ENCODE measurements around the gene TOM1L2. TPM values are rescaled to one million over a fixed set of nuclear protein-coding genes. Genes with fewer than 3 reads are reported as not detected.

Gene TOM1L2
- total RNA-seq, 3 donors from 2014 or later, result 32.3 to 39.1 (median 36.4) TPM

DNA sequence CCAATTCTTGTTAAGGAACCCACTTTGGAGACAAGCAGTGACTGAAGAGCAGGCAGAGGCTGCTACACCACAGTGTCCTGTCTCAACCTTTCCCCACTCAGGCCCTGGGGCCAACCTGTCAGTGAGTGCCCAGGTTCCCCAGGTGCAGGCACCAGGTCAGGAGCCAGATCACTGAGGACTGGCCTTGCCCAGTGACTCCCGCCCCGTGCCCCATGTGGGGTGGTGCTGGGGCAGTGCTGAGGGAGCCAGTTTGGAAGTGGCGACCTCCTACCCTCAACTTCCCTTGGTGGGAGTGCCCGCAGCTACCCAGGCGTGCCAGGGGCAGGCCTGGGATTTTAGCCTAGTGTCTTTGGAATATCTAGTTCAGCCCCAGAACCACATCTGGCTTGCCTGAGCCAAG, 164.8 kb downstream of the TOM1L2 start:
- H3K27ac ChIP-seq, result peak overlapping the region in 1 of 2 donors; percentile 20
- no peaks in the 10 kb centered on the region for H3K27me3 ChIP-seq
- intact Hi-C loops (cut with DNase I; ENCODE audit: low total_unique reads), result no loop called here
- no peak overlapping the region for H3K4me3 ChIP-seq
- no peaks in the 10 kb centered on the region for H3K36me3 ChIP-seq
- no peaks in the 10 kb centered on the region for H3K9me3 ChIP-seq
- TF ChIP-seq, protein P1, sequence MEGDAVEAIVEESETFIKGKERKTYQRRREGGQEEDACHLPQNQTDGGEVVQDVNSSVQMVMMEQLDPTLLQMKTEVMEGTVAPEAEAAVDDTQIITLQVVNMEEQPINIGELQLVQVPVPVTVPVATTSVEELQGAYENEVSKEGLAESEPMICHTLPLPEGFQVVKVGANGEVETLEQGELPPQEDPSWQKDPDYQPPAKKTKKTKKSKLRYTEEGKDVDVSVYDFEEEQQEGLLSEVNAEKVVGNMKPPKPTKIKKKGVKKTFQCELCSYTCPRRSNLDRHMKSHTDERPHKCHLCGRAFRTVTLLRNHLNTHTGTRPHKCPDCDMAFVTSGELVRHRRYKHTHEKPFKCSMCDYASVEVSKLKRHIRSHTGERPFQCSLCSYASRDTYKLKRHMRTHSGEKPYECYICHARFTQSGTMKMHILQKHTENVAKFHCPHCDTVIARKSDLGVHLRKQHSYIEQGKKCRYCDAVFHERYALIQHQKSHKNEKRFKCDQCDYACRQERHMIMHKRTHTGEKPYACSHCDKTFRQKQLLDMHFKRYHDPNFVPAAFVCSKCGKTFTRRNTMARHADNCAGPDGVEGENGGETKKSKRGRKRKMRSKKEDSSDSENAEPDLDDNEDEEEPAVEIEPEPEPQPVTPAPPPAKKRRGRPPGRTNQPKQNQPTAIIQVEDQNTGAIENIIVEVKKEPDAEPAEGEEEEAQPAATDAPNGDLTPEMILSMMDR (IDR thresholded peaks at IDR 0.05), result no peak
- TF ChIP-seq POLR2AphosphoS5 (IDR thresholded peaks at IDR 0.05) (no peak), POLR2A (IDR thresholded peaks at IDR 0.05) (no peak)
- peaks cover 0 to 11% of the 10 kb centered on the region in 2 donors for H3K4me1 ChIP-seq
- no peak for DNase-seq (ENCODE audit: low spot score in 2 of 2)

DNA sequence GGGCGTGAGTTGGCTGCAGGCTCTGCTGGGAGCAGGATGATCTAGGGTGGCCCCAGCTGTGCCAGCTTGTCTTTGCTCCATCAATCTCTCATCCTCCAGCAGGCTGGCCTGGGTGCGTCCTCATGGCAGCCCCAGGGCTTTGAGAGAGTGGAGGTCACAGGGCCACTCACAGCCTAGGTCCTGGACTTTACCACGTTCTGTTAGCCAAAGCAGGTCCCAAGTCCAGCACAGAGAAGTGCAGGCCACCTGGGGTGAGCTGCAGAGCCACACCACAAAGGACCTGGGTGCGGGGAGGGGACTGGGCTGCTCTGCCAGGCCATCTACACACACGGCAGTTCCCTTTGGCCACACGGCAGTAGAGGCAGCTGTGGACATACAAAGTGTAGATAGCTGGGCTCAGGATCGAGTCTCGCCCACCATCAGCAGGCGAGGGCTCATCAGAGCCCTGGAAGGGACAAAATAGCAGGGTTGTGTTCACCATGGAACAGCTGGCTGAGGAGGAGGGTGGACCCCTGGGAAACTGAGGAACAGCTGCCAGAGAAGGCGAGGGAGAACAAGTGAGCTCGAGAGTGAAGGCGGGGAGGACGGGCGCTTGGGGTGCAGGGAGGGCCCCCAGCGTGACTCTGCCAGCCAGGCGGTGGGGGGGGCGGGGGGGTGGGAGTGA, 165.5 kb downstream of the TOM1L2 start:
- H3K36me3 ChIP-seq, result no peaks in the 10 kb centered on the region
- no peaks in the 10 kb centered on the region for H3K9me3 ChIP-seq
- TF ChIP-seq POLR2AphosphoS5 (IDR thresholded peaks at IDR 0.05) (no peak), POLR2A (IDR thresholded peaks at IDR 0.05) (no peak)
- TF ChIP-seq, protein P1 (IDR thresholded peaks at IDR 0.05), result no peak

DNA sequence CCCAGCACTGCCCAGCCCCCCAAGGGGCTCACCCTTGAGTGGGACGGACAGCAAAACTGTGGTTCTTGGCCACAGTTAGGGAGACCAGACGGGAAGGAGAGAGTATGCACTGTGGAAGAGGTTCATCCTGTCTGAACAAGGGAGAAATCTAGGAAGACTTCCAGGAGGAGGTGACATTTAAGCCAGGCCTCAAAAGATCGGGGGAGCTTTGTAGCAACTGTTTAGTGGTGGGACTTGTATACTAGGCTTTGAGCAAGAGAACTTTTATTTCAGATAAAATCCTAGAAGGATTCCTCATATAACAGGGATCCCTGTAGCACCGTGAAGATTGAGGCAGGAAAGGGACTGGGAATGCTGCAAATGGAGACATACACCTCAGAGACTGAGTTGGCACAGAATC, 166.2 kb downstream of the TOM1L2 start:
- TF ChIP-seq, protein P1 (IDR thresholded peaks at IDR 0.05), result no peak
- no peak for TF ChIP-seq POLR2AphosphoS5 (IDR thresholded peaks at IDR 0.05)
- no peak for TF ChIP-seq POLR2A (IDR thresholded peaks at IDR 0.05)
- Histone ChIP-seq H3K36me3 (no peaks in the 10 kb centered on the region), H3K9me3 (no peaks in the 10 kb centered on the region), H3K4me3 (no peak overlapping the region), H3K27ac (peak overlapping the region in 1 of 2 donors; percentile 17), H3K4me1 (peaks cover 0 to 7% of the 10 kb centered on the region in 2 donors), H3K27me3 (no peaks in the 10 kb centered on the region)
- DNase-seq (ENCODE audit: low spot score in 2 of 2), result no peak
- intact Hi-C loops (cut with DNase I; ENCODE audit: low total_unique reads), result no loop called here

More for the DNA sequence above, 165.5 kb downstream of the TOM1L2 start:
- no peak overlapping the region for H3K27ac ChIP-seq
- intact Hi-C loops (cut with DNase I; ENCODE audit: low total_unique reads), result no loop called here
- H3K27me3 ChIP-seq, result no peaks in the 10 kb centered on the region
- H3K4me1 ChIP-seq, result peaks cover 0 to 7% of the 10 kb centered on the region in 2 donors
- DNase-seq (ENCODE audit: low spot score in 2 of 2), result no peak
- no peak overlapping the region for H3K4me3 ChIP-seq

DNA sequence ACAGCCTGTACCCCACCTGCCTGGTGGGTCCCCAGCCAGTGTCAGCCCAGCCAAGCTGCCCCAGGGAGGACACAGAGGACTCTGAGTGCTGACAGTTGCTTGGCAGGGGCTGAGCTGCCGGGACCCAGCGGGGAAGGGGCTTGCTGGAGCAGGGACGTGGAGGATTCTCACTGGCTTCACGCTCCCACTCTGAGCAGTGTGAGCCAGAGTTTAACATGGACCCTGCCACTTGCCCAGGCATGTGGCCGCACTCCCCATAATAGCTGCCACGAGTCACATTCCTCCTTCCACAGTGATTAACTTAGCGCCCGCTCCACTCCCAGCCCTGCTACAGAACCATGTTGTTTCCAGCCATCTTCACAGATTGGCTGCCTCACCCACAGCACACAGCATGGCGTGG, 166.6 kb downstream of the TOM1L2 start:
- TF ChIP-seq, protein P1 (IDR thresholded peaks at IDR 0.05), result no peak
- TF ChIP-seq POLR2AphosphoS5 (IDR thresholded peaks at IDR 0.05), result no peak
- no peak for TF ChIP-seq POLR2A (IDR thresholded peaks at IDR 0.05)
- no peaks in the 10 kb centered on the region for H3K36me3 ChIP-seq

DNA sequence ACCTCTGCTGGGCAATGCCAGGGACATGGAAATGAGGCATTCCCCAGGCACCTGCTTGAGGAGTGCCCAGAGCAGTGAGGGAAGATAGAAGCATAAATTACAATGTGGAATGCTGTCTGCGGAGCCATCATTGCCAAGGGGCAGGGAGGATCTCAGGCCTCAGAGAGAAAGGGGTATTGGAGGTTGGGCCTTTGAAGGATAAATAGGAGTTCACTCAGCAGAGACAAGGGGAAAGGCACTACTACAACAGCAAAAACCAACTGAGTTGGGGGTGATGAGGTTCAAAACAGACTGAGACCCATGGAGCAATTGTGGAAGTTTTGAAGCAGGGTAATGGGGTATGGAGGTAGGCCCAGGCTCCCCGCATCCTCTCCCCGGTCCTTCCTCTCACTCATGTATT, 168.2 kb downstream of the TOM1L2 start:
- Histone ChIP-seq H3K27ac (no peak overlapping the region), H3K9me3 (no peaks in the 10 kb centered on the region), H3K27me3 (no peaks in the 10 kb centered on the region), H3K36me3 (no peaks in the 10 kb centered on the region), H3K4me3 (no peak overlapping the region), H3K4me1 (no peaks in the 10 kb centered on the region)
- TF ChIP-seq, protein P1 (IDR thresholded peaks at IDR 0.05), result no peak
- intact Hi-C loops (cut with DNase I; ENCODE audit: low total_unique reads), result no loop called here
- no peak for DNase-seq (ENCODE audit: low spot score in 2 of 2)

More for the DNA sequence above, 166.6 kb downstream of the TOM1L2 start:
- Histone ChIP-seq H3K9me3 (no peaks in the 10 kb centered on the region), H3K4me3 (no peak overlapping the region), H3K27me3 (no peaks in the 10 kb centered on the region), H3K27ac (peak overlapping the region; percentile 17 to 21), H3K4me1 (peaks cover 0 to 5% of the 10 kb centered on the region in 2 donors)
- intact Hi-C loops (cut with DNase I; ENCODE audit: low total_unique reads), result no loop called here
- DNase-seq (ENCODE audit: low spot score in 2 of 2), result no peak

Measured in breast epithelium (tissue), 4 donors.